RWPE1 (cell line): ENCODE results near the gene TMEM45A.
A peak's percentile ranks its signal among the peaks of the same experiment; 100 is the strongest.

Experiments
- CTCF ChIA-PET: fragments of 350-600 bp; sonication (Branson Sonifier 250); formaldehyde crosslinking; extraction: SDS; loops from one replicate; lab custom pipeline; 2021; lab: Yijun Ruan, JAX
- POLR2A ChIA-PET: fragments of 400-600 bp; formaldehyde crosslinking; extraction: SDS; loops from one replicate; lab custom pipeline; 2020; ENCODE audit warnings: antibody characterized with exemption; ENCODE audit not compliant: low non-redundant PET; lab: Yijun Ruan, JAX
- DNase-seq: peaks from one replicate; pipeline ENCODE4 v3.0.0; 2012; ENCODE audit warnings: low spot score
- H3K27ac ChIP-seq: fragments of 450-650 bp; 2 replicates; pipeline ENCODE4 v1.5.1; 2017
- TF ChIP-seq, protein P1 (sequence below): fragments of 450-650 bp; conservative IDR thresholded peaks from 2 replicates; pipeline ENCODE4 v1.5.1; 2017; ENCODE audit warnings: low read depth, mild to moderate bottlenecking

TMEM45A gene

GRCh38 chr3:100546020-100546744, 53.8 kb downstream of the TMEM45A start:
- CTCF ChIA-PET, result no interaction called here
- POLR2A ChIA-PET, result no interaction called here
- TF ChIP-seq, protein P1, sequence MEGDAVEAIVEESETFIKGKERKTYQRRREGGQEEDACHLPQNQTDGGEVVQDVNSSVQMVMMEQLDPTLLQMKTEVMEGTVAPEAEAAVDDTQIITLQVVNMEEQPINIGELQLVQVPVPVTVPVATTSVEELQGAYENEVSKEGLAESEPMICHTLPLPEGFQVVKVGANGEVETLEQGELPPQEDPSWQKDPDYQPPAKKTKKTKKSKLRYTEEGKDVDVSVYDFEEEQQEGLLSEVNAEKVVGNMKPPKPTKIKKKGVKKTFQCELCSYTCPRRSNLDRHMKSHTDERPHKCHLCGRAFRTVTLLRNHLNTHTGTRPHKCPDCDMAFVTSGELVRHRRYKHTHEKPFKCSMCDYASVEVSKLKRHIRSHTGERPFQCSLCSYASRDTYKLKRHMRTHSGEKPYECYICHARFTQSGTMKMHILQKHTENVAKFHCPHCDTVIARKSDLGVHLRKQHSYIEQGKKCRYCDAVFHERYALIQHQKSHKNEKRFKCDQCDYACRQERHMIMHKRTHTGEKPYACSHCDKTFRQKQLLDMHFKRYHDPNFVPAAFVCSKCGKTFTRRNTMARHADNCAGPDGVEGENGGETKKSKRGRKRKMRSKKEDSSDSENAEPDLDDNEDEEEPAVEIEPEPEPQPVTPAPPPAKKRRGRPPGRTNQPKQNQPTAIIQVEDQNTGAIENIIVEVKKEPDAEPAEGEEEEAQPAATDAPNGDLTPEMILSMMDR, result no peak
- no peak for DNase-seq
- no peak overlapping the region for H3K27ac ChIP-seq

DNA sequence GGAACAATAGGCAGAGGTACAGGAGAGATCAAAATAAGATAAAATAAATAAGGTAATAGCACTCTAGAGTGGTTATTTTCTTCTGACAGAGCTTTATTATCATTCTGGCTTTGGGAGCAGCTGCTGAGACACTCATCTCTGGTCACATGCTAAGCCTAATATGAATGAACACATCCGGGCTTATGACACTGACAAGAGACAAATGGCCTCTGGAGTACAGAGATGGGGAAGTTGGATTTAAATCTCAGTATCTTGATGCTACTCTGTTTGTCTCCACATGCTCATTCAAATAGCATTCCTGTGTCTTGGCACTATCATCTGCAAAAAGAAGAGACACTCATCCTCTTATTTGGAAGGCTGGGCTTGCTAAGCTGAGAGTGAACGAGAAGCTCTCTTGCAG, 55.6 kb downstream of the TMEM45A start:
- H3K27ac ChIP-seq, result no peak overlapping the region
- POLR2A ChIA-PET, result no interaction called here
- CTCF ChIA-PET, result no interaction called here
- DNase-seq, result no peak
- TF ChIP-seq, protein P1, result no peak

DNA sequence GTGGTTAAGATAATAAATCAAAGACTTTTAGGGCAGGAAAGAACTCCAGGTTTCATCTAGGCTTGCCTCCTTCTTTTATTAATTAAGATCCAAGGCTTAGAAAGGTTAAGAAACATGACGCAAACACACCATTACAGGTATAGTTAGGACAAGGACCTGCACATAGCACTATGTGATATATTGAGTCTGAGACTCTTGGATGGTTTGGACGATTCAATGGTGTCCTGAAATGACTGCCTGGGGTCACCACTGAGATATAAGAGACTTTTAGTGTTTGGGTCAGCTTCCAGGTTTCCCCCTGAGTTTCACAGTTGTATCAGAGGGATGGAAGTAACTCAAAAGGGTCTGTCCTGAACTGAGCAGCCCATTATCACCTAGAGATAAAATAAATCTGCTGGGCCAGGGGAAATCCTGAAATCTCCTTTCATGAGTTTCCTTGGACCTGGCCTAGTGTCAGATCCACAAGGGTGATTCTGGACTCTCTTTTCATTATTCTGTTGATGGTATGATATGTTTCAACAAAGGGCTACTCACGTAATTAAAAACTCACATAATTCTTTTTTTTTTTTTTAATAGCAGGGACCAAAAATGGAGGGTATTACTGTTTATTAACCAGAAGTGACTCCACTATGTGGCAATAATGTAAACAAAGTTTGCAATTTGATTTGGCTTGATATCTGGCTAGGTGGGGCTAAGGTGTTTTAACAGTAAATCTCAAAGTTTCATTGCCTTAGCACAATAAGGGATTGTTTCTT, 61.4 kb downstream of the TMEM45A start:
- no peak for DNase-seq
- H3K27ac ChIP-seq, result no peak overlapping the region
- POLR2A ChIA-PET, result no interaction called here
- TF ChIP-seq, protein P1, result no peak
- CTCF ChIA-PET, result no interaction called here

DNA sequence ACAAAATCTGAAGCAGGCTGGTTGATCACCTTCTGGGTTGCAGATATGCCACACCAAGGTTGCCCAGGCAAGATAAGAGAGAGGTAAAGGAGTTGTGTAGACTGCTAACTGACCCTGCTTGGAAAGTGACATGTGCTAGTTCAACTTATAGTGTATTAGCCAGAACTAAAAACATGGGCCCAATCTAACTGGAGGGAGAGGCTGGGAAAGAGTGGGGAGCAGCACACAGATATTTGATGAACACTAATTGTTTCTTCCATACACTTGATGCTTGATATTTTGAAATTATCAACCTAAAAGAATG, 61.9 kb downstream of the TMEM45A start:
- no peak for DNase-seq
- TF ChIP-seq, protein P1, result no peak
- no peak overlapping the region for H3K27ac ChIP-seq
- CTCF ChIA-PET, result no interaction called here
- POLR2A ChIA-PET, result no interaction called here

- no peak overlapping the region for H3K27ac ChIP-seq
- DNase-seq, result peak; percentile 68
- TF ChIP-seq, protein P1, result no peak
- POLR2A ChIA-PET, result no interaction called here
- CTCF ChIA-PET, result interaction anchor here (0.6 kb wide), 1 partner anchor 12 kb away, joined by 3 read pairs; no protein-coding TSS in a partner anchor
Measured at GRCh38 chr3:100556673-100557310, 64.4 kb downstream of the TMEM45A start.

- POLR2A ChIA-PET, result no interaction called here
- TF ChIP-seq, protein P1, result no peak
- no peak overlapping the region for H3K27ac ChIP-seq
- DNase-seq, result no peak
- CTCF ChIA-PET, result interaction anchor here (0.6 kb wide), 1 partner anchor 251 kb away, joined by 3 read pairs; no protein-coding TSS in a partner anchor
Measured at GRCh38 chr3:100558233-100558632, 65.8 kb downstream of the TMEM45A start.
